ENCODE data around the gene DHRS1. TPM values are rescaled to one million over a fixed set of nuclear protein-coding genes. Genes with fewer than 3 reads are reported as not detected.

DHRS1 gene
- total and polyA plus RNA-seq, 2 of the 4 experiments (the other 2 are of a cell fraction): 15.8 to 38.6 TPM

DNA sequence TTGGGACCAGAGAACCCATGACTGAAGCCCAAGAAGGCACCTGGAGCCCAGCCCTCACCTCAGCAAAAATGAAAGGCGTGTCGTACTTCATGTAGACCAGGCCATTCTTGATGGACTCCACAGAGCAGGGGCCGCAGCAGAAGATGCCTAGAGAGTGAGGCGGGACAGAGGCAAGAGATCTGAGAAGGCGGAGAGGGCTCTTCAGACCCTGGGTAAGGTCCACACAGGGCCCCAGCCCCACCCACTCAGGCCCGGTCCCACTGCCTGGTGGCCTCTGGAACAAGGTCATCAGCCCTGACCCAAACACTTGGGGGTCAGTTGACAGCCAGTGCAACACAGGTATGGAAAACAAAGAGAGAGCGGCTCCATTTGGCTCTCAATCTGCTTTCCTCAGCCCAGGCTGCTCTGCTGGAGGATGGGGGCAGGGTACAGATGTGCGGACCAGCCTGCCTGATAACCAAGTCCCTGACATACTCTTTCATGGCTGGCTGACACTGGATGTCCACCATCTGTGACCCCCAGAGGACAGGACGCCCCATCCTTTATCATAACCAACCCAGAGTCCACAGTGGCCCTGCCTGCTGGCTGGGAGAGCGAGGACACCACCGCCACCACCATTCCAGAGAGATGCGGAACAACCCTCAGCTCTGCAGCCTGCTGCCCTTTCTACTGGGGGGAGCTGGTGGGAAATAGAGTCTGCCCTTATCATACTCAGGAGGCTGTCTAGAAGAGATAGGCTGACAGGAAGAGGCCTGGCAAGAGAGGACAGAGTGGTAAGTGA lies 43.5 kb downstream of the DHRS1 start (continued):
- no peak for TF ChIP-seq FOS (IDR thresholded peaks at IDR 0.05; ENCODE audit: low read depth, low read length)

DNA sequence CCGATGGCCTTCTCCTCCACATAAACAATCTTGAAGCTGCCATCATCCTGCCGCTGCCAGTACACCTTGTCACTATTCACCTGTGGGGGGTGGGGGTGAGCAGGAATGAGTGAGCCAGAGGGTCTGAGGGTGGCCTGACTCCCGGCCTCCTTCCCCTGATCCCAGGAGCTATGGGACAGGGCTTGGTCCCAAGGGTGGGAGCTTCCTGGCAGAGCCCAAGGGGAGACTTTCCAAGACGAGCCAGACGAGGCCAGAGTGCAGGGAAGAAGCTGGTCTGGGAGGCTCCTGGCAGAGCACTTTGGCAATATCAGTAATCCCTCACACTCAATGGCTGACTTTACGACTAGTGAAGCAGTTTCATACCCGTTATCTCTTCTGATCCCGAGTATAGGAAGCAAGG lies 44.1 kb downstream of the DHRS1 start:
- no peak overlapping the region for H2BK120ac ChIP-seq (ENCODE audit: low read depth, low read length)
- 80% methylated on average over 3 of the region's 8 CpGs; no CpG with 5 or more reads in 1 of the 2 experiments for WGBS, 2 experiments (ENCODE audit: extremely low coverage in 2 of 2, insufficient read length in 1 of 2)
- H3K4ac ChIP-seq (ENCODE audit: low read depth, low read length): no peak overlapping the region
- H2AFZ ChIP-seq (replicated peaks; ENCODE audit: low read length, poor library complexity): no peak overlapping the region
- H3K9me3 ChIP-seq (ENCODE audit: control insufficient read depth, insufficient read depth, low read length): no peaks in the 10 kb centered on the region
- POLR2A ChIA-PET (ENCODE audit: unreplicated experiment): no interaction called here
- no peak overlapping the region for H3K27ac ChIP-seq (ENCODE audit: insufficient read depth, low read length)
- ATAC-seq (ENCODE audit: low read depth) (no peak), DNase-seq (no peak)
- CTCF ChIA-PET: no interaction called here
- H3K27me3 ChIP-seq (ENCODE audit: control insufficient read depth, insufficient read depth, low read length): no peaks in the 10 kb centered on the region
- H3K4me1 ChIP-seq (ENCODE audit: control insufficient read depth, insufficient read depth, low read length): peaks cover 22% of the 10 kb centered on the region
- no TSS peak for BruUV-seq (replicated peaks)
- H3K79me1 ChIP-seq (ENCODE audit: low read depth in 1 of 2, low read length in 2 of 2): peaks cover 0 to 2% of the 10 kb centered on the region in 2 experiments; a peak in 1 of 4 replicates
- no peak overlapping the region for H2AK5ac ChIP-seq (ENCODE audit: low read depth, low read length)
- H2BK5ac ChIP-seq (ENCODE audit: low read depth, low read length, poor library complexity, severe bottlenecking): no peak overlapping the region
- H4K20me1 ChIP-seq (ENCODE audit: insufficient read depth, low read length): no peaks in the 10 kb centered on the region
- H4K5ac ChIP-seq (ENCODE audit: low read depth, low read length): no peak overlapping the region
- dilution Hi-C loops (cut with HindIII; ENCODE audit: low sequenced_read_pairs, unreplicated experiment): no loop called here
- H4K8ac ChIP-seq (ENCODE audit: low read depth in 2 of 2, low read length in 2 of 2): no peak overlapping the region
- intact Hi-C loops (cut with micrococcal nuclease): no loop called here
- TF ChIP-seq CHD1 (IDR thresholded peaks at IDR 0.05; ENCODE audit: low read depth, low read length) (no peak), BHLHE40 (IDR thresholded peaks at IDR 0.05; ENCODE audit: low read depth, low read length) (no peak), MXI1 (IDR thresholded peaks at IDR 0.05; ENCODE audit: borderline replicate concordance, low read depth, low read length) (no peak)
- no peak overlapping the region for H2AK9ac ChIP-seq (replicated peaks; ENCODE audit: low read depth, low read length, poor library complexity)
- H3K36me3 ChIP-seq (ENCODE audit: control insufficient read depth, insufficient read depth, low read length): peaks cover 2% of the 10 kb centered on the region; the same call in 1 of the 2 replicates
- no peak overlapping the region for H3K56ac ChIP-seq (ENCODE audit: extremely low read depth, insufficient read depth, low read length)
- H3K9ac ChIP-seq (ENCODE audit: low read depth, low read length): no peak overlapping the region
- no peak overlapping the region for H3K4me3 ChIP-seq (ENCODE audit: insufficient read depth, low read depth, low read length)
- no peak overlapping the region for H2BK15ac ChIP-seq (ENCODE audit: low read depth, low read length)
- no peak overlapping the region for H3K23ac ChIP-seq (ENCODE audit: low read depth, low read length)
- no peak overlapping the region for H3K14ac ChIP-seq (replicated peaks; ENCODE audit: low read depth, low read length)
- H3K9me1 ChIP-seq (ENCODE audit: insufficient read depth, low read length): peaks cover 38% of the 10 kb centered on the region
- H3K4me2 ChIP-seq (ENCODE audit: low read depth, low read length): no peak overlapping the region
- H3K18ac ChIP-seq (ENCODE audit: low read depth, low read length): no peak overlapping the region
- in situ Hi-C loops (cut with MboI; ENCODE audit: low sequenced_read_pairs): no loop called here
- H4K91ac ChIP-seq (ENCODE audit: insufficient read depth, low read depth, low read length): no peak overlapping the region
- no peak overlapping the region for H2BK20ac ChIP-seq (ENCODE audit: low read depth, low read length)
